ENCODE measurements around the gene PPFIA2.
"Not testable (repeated sequence)": the region's sequence is repeated elsewhere in the genome, so short reads cannot be mapped to it uniquely, and the experiment has no call there.

PPFIA2 gene

DNA sequence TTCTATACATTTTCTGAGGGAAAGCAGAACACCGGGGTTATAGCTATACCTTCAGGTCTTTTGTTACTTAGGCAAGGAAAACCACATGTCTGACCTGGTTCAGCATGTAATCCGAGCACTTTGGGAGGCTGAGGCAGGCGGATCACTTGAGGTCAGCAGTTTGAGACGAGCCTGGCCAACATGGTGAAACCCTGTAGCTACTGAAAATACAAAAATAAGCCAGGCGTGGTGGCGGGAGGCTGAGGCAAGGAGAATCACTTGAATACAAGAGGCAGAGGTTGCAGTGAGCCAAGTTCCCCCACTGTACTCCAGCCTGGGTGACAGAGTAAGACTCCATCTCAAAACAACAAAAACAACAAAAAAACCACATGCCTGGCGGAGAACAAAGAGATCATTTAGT is 503.7 kb downstream of the PPFIA2 start:
- no peak for DNase-seq

DNA sequence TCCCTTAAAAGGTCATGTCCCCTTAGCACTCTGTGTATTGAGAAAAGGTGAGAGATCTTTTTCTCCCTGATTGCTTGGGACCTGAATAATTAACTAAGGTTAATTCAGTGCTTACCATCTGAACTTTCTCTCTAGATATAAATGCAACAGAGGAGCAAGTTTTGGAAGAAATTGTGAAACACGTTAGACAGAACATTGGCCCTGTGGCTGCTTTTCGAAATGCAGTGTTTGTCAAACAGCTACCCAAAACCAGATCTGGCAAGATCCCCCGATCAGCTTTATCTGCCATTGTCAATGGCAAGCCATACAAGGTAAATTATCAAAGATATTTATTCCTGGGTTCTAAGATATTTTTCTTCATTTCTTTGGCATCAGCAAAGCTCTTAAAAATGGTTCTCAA is 505.8 kb downstream of the PPFIA2 start:
- DNase-seq, result no peak

- DNase-seq, result no peak
Measured at GRCh38 chr12:81252228-81252627, 506.9 kb downstream of the PPFIA2 start.

GRCh38 chr12:81249976-81250375 is 509.2 kb downstream of the PPFIA2 start:
- DNase-seq, result no peak

DNA sequence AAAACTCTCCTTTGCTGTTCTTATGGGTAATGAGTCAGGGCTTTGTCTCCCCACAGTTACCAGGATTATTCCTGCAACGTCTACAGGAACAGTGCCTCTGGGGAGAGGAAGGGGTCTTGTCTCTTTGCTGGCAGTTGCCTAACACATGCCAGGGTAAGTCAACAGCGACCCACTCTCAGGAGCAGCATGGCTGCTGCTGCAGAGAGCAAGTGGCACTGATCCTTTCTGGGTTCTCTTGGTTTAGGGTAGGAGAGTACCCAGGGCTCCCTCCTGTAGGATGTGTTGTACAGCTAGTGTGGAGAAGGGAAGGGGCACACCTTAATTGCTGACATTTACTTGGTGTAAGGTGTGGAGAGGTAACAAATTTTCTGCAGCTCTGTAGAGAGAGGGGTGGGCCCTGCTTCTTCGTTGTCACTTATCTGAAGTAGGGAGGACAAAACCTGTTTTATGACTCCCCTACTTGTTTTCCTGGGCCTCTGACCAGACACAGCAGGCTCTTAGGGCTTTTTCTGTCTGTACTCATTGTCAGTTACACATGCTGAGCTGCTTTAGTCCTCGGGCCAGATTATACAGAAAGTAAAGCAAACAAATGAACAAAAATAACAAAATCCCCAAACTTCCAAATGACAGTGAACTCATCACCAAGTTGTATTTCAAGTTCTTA is 513.1 kb downstream of the PPFIA2 start:
- no peak for DNase-seq

DNA sequence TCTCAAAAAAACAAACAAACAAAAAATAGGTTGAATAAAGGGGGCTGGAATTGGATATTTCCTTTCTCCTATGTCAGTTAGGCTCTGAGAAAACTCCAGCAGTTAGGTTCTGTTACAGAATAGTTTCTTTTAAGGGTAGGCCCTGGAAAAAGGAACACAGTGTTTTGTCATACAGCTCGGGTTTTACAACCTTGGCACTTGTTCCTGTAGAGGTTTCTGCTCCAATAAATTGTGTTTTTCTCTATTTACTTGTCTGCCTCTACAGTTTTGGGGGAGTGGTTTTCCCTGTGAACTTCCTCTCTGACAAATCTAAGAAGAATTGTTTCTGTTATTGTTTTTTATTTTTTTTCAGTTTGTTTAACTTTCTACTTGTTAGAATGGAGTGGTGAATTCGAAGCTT is 513.7 kb downstream of the PPFIA2 start:
- DNase-seq, result no peak

DNA sequence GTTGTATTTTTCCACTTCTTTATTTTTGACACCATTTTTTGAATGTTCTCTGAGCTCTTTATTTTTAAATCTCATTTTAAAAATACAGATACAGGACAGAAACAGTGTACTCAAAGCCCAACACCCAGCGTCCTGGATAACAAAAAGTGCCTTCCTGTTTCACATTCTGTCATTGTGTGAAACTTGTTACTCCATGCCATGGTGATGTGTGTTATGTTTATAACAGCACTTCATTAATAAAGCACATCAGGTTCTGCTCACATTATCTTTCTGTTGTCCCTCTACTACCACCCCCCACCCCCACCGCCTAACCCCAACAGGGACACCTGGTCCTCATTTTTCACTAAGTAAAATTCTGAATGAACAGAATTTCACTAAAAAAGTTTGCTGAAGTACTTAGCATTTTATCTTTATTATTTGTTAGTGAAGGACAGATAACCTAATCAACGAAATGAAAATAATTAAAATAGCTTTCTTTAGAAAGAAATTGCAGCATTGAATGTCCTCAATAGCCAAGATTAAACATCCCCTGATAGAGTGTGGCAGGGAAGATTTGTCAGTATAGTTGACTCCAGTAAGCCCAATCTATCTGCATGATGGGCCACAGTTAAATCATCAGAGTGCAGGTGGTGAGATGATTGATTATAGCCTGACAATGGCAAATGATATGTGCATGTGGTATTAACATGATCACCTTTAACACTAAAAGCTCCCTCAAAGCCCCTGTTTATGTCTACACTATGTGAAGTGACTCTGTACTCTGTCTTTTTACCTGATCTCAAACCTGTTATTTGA is 527.4 kb downstream of the PPFIA2 start:
- no peak for DNase-seq

DNA sequence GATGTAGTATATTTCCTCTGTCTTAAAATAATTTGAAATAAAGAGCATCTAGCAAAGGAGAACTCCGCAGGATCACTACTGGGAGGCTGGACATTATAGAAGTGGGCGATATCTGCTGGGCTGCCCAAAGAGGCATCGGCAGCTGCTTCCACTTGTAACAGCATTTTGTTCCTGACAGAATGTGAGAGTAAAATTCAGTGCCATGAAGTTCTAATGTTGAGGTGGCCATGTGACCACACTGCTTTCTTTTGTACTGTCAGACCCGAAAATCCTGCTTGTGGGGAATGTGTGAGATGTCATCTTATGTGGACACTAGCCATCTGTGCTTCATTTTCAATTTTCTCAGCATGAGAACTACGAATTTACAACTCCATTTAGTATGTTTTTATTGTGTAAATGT is 529.4 kb downstream of the PPFIA2 start:
- no peak for DNase-seq

GRCh38 chr12:81224626-81225025 is 534.5 kb downstream of the PPFIA2 start:
- DNase-seq, result no peak

- no peak for DNase-seq
Measured at GRCh38 chr12:81222846-81223592, 536.1 kb downstream of the PPFIA2 start.

GRCh38 chr12:81221681-81222080 is 537.5 kb downstream of the PPFIA2 start:
- DNase-seq, result no peak

DNA sequence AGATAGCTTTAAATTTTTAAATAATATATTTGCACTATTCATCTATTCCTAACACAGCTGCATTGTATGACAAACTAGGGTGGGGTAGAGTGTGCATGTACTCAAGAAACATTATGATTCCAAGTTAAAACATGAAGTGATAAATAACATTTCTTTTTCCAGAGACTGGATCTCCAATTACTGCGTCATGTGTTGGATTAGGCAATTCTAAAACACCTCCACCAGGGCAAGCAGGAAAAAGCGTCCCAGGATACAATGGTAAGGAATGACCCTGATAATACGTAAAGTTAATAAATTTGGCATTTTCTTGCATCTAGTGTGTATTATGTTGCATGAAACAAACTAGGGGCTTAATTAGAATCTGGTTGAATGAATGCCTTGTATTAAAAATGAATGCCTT is 542.4 kb downstream of the PPFIA2 start:
- no peak for DNase-seq

GRCh38 chr12:81212996-81213696 is 546.0 kb downstream of the PPFIA2 start:
- DNase-seq, result no peak

- DNase-seq, result no peak
Measured at GRCh38 chr12:81211306-81211705, 547.8 kb downstream of the PPFIA2 start.

GRCh38 chr12:81209772-81210225 is 549.4 kb downstream of the PPFIA2 start:
- not testable (repeated sequence) for DNase-seq

- no peak for DNase-seq
Measured at GRCh38 chr12:81209012-81209411, 550.1 kb downstream of the PPFIA2 start.

DNA sequence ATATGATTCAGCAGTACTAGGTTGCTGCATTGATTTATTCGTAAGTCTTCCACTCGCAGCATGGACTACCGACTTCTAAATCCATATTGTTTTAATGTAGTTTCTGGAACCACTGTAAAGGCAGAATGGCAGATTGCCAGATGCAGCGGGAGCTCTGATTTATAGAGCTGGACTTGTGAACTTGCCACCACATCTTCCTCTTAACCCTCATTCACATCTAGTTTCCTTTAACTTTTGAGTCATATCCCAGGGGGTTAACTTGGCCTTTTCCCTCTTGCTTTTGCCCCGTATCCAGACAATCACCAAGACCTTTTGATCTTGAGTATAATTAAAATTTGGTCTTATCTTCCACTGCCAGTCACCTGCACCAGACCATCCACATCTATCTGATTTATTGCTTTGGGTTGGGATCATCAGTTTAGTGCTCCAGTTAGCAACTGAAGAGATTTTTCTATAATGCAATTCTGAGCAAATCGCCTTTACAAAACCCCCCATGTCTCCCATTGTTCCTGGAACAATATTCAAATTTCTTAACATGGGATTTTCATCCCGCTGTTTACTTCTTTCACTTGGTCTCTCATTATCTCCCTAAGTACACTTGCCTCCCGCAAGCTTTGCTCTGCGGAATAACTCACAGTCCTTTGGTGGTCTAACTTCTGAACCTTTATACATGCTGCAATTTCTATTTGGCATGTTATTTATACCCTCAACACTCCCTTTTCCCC is 550.8 kb downstream of the PPFIA2 start:
- no peak for DNase-seq

Measured in activated CD4-positive, alpha-beta T cell treated with anti-CD3 and anti-CD28 coated beads, Interleukin-2, amount 50 U/mL, for 16 hours (primary cell).